Breast epithelium (tissue), 4 donors: Measurements from ENCODE around the gene ARID1B. TPM values are rescaled to one million over a fixed set of nuclear protein-coding genes. Genes with fewer than 3 reads are reported as not detected.

Experiments
- DNase-seq, 2 donors: peaks; one replicate each; pipeline ENCODE4 v3.0.0-alpha.2; 2019; ENCODE audit warnings: low spot score in 2 of 2
- H3K27ac ChIP-seq, 2 donors: fragments of 200-600 bp; sonication (generic) in 1 of 2; one replicate each; pipeline ENCODE4 v1.5.1; 2016 to 2019; ENCODE audit warnings: mild to moderate bottlenecking in 1 of 2
- H3K27me3 ChIP-seq, 2 donors: fragments of 200-600 bp; sonication (generic) in 1 of 2; one replicate each; pipeline versions ENCODE4 v1.5.1 to v1.6.0; 2017 to 2019; ENCODE audit warnings: control low read depth in 1 of 2, mild to moderate bottlenecking in 1 of 2
- H3K36me3 ChIP-seq: fragments of 200-600 bp; one replicate; pipeline ENCODE4 v1.5.1; 2019
- H3K4me1 ChIP-seq, 2 donors: fragments of 200-600 bp; sonication (generic); one replicate each; pipeline ENCODE4 v1.5.1; 2016 to 2019; ENCODE audit warnings: control low read depth in 1 of 2
- H3K4me3 ChIP-seq, 3 donors: fragments of 200-600 bp; sonication (generic); 1 replicate in 2 of 3; 2 replicates in 1 of 3; pipeline ENCODE4 v1.5.1; 2016 to 2019; ENCODE audit warnings: mild to moderate bottlenecking in 3 of 3, moderate library complexity in 2 of 3
- H3K9me3 ChIP-seq, 2 donors: fragments of 200-600 bp; sonication (generic) in 1 of 2; one replicate each; pipeline ENCODE4 v1.5.1; 2016 to 2019; ENCODE audit warnings: control low read depth in 1 of 2
- CTCF ChIP-seq, 3 donors: fragments of 450-650 bp; IDR thresholded peaks; one replicate each; pipeline ENCODE4 v1.5.1; 2016 to 2017; ENCODE audit warnings: antibody characterized with exemption in 3 of 3, mild to moderate bottlenecking in 3 of 3, moderate library complexity in 3 of 3
- POLR2A ChIP-seq: fragments of 450-650 bp; IDR thresholded peaks from one replicate; pipeline ENCODE4 v1.6.1; 2016; ENCODE audit warnings: antibody characterized with exemption, mild to moderate bottlenecking, moderate library complexity
- POLR2AphosphoS5 ChIP-seq, 3 donors: sonication (generic); formaldehyde crosslinking; IDR thresholded peaks; one replicate each; pipeline ENCODE4 v1.6.1; 2017; ENCODE audit warnings: antibody characterized with exemption in 3 of 3
- intact Hi-C: fragments of 100-400 bp; cut with DNase I; formaldehyde crosslinking; loops from one replicate; pipeline ENCODE4 v1.15.1; 2023; ENCODE audit warnings: low total_unique reads
- total RNA-seq, 3 donors: library from RNA; depleted of rRNA; stranded (reverse); fragments of >200 nt; gene quantifications; one replicate each; pipeline ENCODE4 v1.1.0, GENCODE V29; 2016

Gene ARID1B
- total RNA-seq, 3 donors from 2014 or later: 99.9 to 205 (median 131) TPM

GRCh38 chr6:156910011-156910334 lies 132.8 kb downstream of the ARID1B start:
- TF ChIP-seq POLR2A (no peak), POLR2AphosphoS5 (IDR thresholded peaks at IDR 0.05) (no peak), CTCF (IDR thresholded peaks at IDR 0.05) (no peak)
- H3K4me3 ChIP-seq: no peak overlapping the region
- intact Hi-C loops: no loop called here
- H3K4me1 ChIP-seq: no peaks in the 10 kb centered on the region
- no peaks in the 10 kb centered on the region for H3K36me3 ChIP-seq
- H3K27me3 ChIP-seq: no peaks in the 10 kb centered on the region
- H3K27ac ChIP-seq: no peak overlapping the region
- H3K9me3 ChIP-seq: no peaks in the 10 kb centered on the region
- no peak for DNase-seq

- H3K4me1 ChIP-seq: no peaks in the 10 kb centered on the region
- no peak overlapping the region for H3K4me3 ChIP-seq
- intact Hi-C loops: no loop called here
- TF ChIP-seq POLR2AphosphoS5 (IDR thresholded peaks at IDR 0.05) (no peak), CTCF (IDR thresholded peaks at IDR 0.05) (no peak), POLR2A (no peak)
- no peak for DNase-seq
- H3K9me3 ChIP-seq: no peaks in the 10 kb centered on the region
- no peaks in the 10 kb centered on the region for H3K27me3 ChIP-seq
- no peaks in the 10 kb centered on the region for H3K36me3 ChIP-seq
- no peak overlapping the region for H3K27ac ChIP-seq
These were observed 133.8 kb downstream of the ARID1B start for GRCh38 chr6:156910938-156911337.

- Histone ChIP-seq H3K27me3 (no peaks in the 10 kb centered on the region), H3K27ac (no peak overlapping the region), H3K4me3 (no peak overlapping the region), H3K36me3 (no peaks in the 10 kb centered on the region), H3K9me3 (no peaks in the 10 kb centered on the region), H3K4me1 (no peaks in the 10 kb centered on the region)
- TF ChIP-seq POLR2AphosphoS5 (IDR thresholded peaks at IDR 0.05) (no peak), POLR2A (no peak), CTCF (IDR thresholded peaks at IDR 0.05) (no peak)
- DNase-seq: no peak
- intact Hi-C loops: no loop called here
These were observed 134.4 kb downstream of the ARID1B start for GRCh38 chr6:156911581-156911980.

- intact Hi-C loops: no loop called here
- H3K4me1 ChIP-seq: no peaks in the 10 kb centered on the region
These were observed 135.3 kb downstream of the ARID1B start for GRCh38 chr6:156912431-156912830.

GRCh38 chr6:156914181-156914580 lies 137.0 kb downstream of the ARID1B start:
- no peak for DNase-seq
- Histone ChIP-seq H3K9me3 (no peaks in the 10 kb centered on the region), H3K27ac (no peak overlapping the region), H3K4me1 (no peaks in the 10 kb centered on the region), H3K36me3 (no peaks in the 10 kb centered on the region), H3K4me3 (no peak overlapping the region), H3K27me3 (no peaks in the 10 kb centered on the region)
- TF ChIP-seq POLR2AphosphoS5 (IDR thresholded peaks at IDR 0.05) (no peak), POLR2A (no peak), CTCF (IDR thresholded peaks at IDR 0.05) (no peak)
- intact Hi-C loops: no loop called here

More at GRCh38 chr6:156912431-156912830, 135.3 kb downstream of the ARID1B start:
- no peak for DNase-seq
- Histone ChIP-seq H3K4me3 (no peak overlapping the region), H3K9me3 (no peaks in the 10 kb centered on the region), H3K27ac (no peak overlapping the region), H3K27me3 (no peaks in the 10 kb centered on the region), H3K36me3 (no peaks in the 10 kb centered on the region)
- TF ChIP-seq POLR2A (no peak), CTCF (IDR thresholded peaks at IDR 0.05) (no peak), POLR2AphosphoS5 (IDR thresholded peaks at IDR 0.05) (no peak)
